GM12878 (cell line): ENCODE data around the gene VASP. TPM values are rescaled to one million over a fixed set of nuclear protein-coding genes. Genes with fewer than 3 reads are reported as not detected.
A peak's percentile ranks its signal among the peaks of the same experiment; 100 is the strongest.

Source experiments
- BHLHE40 ChIP-seq, 2 experiments: fragments of 450-650 bp in 1 of 2; IDR thresholded peaks; 2 replicates each; pipeline ENCODE4 v1.6.1; 2011 to 2017; ENCODE audit warnings: low read depth in 2 of 2, borderline replicate concordance in 1 of 2, improper control_type of control experiment in 1 of 2, low read length in 1 of 2, mild to moderate bottlenecking in 1 of 2
- GATAD2B ChIP-seq: fragments of 450-650 bp; conservative IDR thresholded peaks from 2 replicates; pipeline ENCODE4 v1.6.1; 2017; ENCODE audit warnings: low read depth, mild to moderate bottlenecking, moderate library complexity
- KAT2A ChIP-seq: conservative IDR thresholded peaks from 2 replicates; pipeline ENCODE4 v1.6.1; 2011; ENCODE audit warnings: low read depth, low read length; ENCODE audit not compliant: control insufficient read depth
- RELA ChIP-seq: fragments of 450-650 bp; IDR thresholded peaks from 2 replicates; pipeline ENCODE4 v1.8.0; 2014; ENCODE audit warnings: borderline replicate concordance; ENCODE audit not compliant: partially characterized antibody
- SIX5 ChIP-seq: IDR thresholded peaks from 2 replicates; pipeline ENCODE4 v1.6.1; 2011; ENCODE audit warnings: mild to moderate bottlenecking, low read depth, low read length, moderate library complexity; ENCODE audit not compliant: severe bottlenecking
- SRF ChIP-seq, 2 experiments: IDR thresholded peaks; 2 replicates each; pipeline ENCODE4 v1.6.1; 2011; ENCODE audit warnings: low read depth in 2 of 2, low read length in 2 of 2, mild to moderate bottlenecking in 1 of 2, moderate library complexity in 1 of 2
- STAT3 ChIP-seq: IDR thresholded peaks from 2 replicates; pipeline ENCODE4 v1.6.1; 2011; ENCODE audit warnings: low read depth, low read length, improper control_type of control experiment
- SUPT20H ChIP-seq: IDR thresholded peaks from 2 replicates; pipeline ENCODE4 v1.6.1; 2011; ENCODE audit warnings: low read depth, mild to moderate bottlenecking, low read length, moderate library complexity, borderline replicate concordance; ENCODE audit not compliant: control insufficient read depth
- polyA plus RNA-seq, 11 experiments: library from polyadenylated mRNA; depleted of rRNA in 4 of 11; unstranded in 6 of 11; stranded (reverse) in 5 of 11; fragments of >200 nt; fragmentation: Nextera tagmentation in 4 of 11; fragmentation: Illumina TruSeq in 1 of 11; extraction: Ambion mirVana in 4 of 11; extraction: Trizol in 1 of 11; gene quantifications; 1 replicate in 1 of 11; 2 replicates in 10 of 11; pipeline versions ENCODE4 v1.2.1 to v1.2.3, GENCODE V29; 2011 to 2016; ENCODE audit warnings: inconsistent platforms in 2 of 11, missing spikeins in 2 of 11, low read depth in 1 of 11
- total RNA-seq, 4 experiments: library from RNA; depleted of rRNA in 3 of 4; stranded (reverse); fragments of >200 nt in 3 of 4; fragmentation: Illumina TruSeq in 1 of 4; extraction: Trizol in 1 of 4; gene quantifications; 2 replicates each; pipeline versions ENCODE4 v1.2.1 to v1.2.3, GENCODE V29; 2013 to 2021
- TF ChIP-seq, protein P1 (sequence below): fragments of 150-350 bp; IDR thresholded peaks from 2 replicates; pipeline ENCODE4 v1.6.1; 2016; ENCODE audit warnings: low read depth, low read length
- TF ChIP-seq, protein P2 (sequence below): IDR thresholded peaks from 2 replicates; pipeline ENCODE4 v1.6.1; 2012; ENCODE audit warnings: improper control_type of control experiment, low read depth, low read length; ENCODE audit not compliant: insufficient replicate concordance
- TF ChIP-seq, protein P3 (sequence below): IDR thresholded peaks from 2 replicates; pipeline ENCODE4 v1.6.1; 2012; ENCODE audit warnings: low read depth, low read length, improper control_type of control experiment
- TF ChIP-seq, protein P4 (sequence below): IDR thresholded peaks from 2 replicates; pipeline ENCODE4 v1.6.1; 2012; ENCODE audit warnings: low read depth, low read length, improper control_type of control experiment
- TF ChIP-seq, protein P5 (sequence below): fragments of 450-650 bp; formaldehyde crosslinking; IDR thresholded peaks from 2 replicates; pipeline ENCODE4 v1.4.0; 2020; ENCODE audit warnings: mild to moderate bottlenecking, moderate library complexity

The VASP gene
- total and polyA plus RNA-seq, 10 of the 15 experiments (the other 5 are each of a cell fraction or from before 2014, with no cell fraction given): 19.5 to 298 (median 84.8) TPM

DNA sequence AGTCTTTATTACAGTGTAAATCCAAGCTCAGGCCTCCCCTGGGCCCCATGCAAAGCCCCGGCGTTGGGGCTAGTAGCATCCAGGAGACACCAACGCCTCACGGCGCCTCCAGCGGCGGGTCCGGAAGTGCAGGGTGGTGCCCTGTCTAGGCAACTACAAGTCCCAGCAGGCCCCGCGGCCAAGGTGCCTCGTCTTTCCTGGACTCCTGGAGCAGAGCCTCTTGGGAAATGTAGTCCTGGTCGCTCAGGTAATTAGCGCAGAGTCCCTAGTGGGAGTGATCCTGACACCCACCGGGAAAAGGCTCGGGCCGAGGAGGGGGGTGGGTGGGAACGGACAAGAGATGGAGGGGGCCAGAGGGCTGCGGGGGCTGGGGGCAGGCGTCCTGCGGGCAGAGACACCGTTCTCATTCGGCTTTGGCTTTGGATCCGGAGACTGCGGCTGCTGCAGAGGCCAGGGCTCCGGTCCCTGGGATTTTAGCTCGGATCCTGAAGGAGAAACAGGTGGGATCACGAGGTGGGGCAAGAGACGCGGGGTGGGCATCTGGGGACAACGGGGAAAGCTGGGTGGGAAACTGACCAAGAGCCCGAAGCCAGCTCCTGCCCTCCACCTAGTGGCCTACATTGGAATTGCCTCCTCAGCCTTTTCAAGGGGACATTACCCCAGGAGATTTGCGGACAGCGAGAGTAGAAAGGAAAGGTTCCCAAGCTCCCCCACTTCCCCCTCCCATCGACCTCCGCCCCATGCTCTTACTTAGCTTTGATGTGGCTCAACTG, 21.8 kb upstream of the VASP start (continued):
- TF ChIP-seq, protein P1, sequence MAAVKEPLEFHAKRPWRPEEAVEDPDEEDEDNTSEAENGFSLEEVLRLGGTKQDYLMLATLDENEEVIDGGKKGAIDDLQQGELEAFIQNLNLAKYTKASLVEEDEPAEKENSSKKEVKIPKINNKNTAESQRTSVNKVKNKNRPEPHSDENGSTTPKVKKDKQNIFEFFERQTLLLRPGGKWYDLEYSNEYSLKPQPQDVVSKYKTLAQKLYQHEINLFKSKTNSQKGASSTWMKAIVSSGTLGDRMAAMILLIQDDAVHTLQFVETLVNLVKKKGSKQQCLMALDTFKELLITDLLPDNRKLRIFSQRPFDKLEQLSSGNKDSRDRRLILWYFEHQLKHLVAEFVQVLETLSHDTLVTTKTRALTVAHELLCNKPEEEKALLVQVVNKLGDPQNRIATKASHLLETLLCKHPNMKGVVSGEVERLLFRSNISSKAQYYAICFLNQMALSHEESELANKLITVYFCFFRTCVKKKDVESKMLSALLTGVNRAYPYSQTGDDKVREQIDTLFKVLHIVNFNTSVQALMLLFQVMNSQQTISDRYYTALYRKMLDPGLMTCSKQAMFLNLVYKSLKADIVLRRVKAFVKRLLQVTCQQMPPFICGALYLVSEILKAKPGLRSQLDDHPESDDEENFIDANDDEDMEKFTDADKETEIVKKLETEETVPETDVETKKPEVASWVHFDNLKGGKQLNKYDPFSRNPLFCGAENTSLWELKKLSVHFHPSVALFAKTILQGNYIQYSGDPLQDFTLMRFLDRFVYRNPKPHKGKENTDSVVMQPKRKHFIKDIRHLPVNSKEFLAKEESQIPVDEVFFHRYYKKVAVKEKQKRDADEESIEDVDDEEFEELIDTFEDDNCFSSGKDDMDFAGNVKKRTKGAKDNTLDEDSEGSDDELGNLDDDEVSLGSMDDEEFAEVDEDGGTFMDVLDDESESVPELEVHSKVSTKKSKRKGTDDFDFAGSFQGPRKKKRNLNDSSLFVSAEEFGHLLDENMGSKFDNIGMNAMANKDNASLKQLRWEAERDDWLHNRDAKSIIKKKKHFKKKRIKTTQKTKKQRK: no peak
- TF ChIP-seq RELA (peak; percentile 46), SIX5 (peak; percentile 99), BHLHE40 (IDR thresholded peaks at IDR 0.05; ENCODE audit: borderline replicate concordance in 1 of 2, low read depth in 2 of 2, low read length in 1 of 2) (peak in 1 of 2 experiments; percentile 25; a peak in 1 of 4 replicates), KAT2A (no peak), GATAD2B (0 out of 2 replicates have a peak, but pooled peaks have one; percentile 12), SUPT20H (no peak), STAT3 (no peak), SRF (IDR thresholded peaks at IDR 0.05; ENCODE audit: low read depth in 2 of 2, low read length in 2 of 2) (0 out of 4 replicates have a peak, but pooled peaks of 1 of the 2 experiments have one; percentile 24)
- TF ChIP-seq, protein P2, sequence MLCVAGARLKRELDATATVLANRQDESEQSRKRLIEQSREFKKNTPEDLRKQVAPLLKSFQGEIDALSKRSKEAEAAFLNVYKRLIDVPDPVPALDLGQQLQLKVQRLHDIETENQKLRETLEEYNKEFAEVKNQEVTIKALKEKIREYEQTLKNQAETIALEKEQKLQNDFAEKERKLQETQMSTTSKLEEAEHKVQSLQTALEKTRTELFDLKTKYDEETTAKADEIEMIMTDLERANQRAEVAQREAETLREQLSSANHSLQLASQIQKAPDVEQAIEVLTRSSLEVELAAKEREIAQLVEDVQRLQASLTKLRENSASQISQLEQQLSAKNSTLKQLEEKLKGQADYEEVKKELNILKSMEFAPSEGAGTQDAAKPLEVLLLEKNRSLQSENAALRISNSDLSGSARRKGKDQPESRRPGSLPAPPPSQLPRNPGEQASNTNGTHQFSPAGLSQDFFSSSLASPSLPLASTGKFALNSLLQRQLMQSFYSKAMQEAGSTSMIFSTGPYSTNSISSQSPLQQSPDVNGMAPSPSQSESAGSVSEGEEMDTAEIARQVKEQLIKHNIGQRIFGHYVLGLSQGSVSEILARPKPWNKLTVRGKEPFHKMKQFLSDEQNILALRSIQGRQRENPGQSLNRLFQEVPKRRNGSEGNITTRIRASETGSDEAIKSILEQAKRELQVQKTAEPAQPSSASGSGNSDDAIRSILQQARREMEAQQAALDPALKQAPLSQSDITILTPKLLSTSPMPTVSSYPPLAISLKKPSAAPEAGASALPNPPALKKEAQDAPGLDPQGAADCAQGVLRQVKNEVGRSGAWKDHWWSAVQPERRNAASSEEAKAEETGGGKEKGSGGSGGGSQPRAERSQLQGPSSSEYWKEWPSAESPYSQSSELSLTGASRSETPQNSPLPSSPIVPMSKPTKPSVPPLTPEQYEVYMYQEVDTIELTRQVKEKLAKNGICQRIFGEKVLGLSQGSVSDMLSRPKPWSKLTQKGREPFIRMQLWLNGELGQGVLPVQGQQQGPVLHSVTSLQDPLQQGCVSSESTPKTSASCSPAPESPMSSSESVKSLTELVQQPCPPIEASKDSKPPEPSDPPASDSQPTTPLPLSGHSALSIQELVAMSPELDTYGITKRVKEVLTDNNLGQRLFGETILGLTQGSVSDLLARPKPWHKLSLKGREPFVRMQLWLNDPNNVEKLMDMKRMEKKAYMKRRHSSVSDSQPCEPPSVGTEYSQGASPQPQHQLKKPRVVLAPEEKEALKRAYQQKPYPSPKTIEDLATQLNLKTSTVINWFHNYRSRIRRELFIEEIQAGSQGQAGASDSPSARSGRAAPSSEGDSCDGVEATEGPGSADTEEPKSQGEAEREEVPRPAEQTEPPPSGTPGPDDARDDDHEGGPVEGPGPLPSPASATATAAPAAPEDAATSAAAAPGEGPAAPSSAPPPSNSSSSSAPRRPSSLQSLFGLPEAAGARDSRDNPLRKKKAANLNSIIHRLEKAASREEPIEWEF: no peak
- TF ChIP-seq, protein P3, sequence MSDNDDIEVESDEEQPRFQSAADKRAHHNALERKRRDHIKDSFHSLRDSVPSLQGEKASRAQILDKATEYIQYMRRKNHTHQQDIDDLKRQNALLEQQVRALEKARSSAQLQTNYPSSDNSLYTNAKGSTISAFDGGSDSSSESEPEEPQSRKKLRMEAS: no peak
- TF ChIP-seq, protein P4, sequence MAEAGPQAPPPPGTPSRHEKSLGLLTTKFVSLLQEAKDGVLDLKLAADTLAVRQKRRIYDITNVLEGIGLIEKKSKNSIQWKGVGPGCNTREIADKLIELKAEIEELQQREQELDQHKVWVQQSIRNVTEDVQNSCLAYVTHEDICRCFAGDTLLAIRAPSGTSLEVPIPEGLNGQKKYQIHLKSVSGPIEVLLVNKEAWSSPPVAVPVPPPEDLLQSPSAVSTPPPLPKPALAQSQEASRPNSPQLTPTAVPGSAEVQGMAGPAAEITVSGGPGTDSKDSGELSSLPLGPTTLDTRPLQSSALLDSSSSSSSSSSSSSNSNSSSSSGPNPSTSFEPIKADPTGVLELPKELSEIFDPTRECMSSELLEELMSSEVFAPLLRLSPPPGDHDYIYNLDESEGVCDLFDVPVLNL: no peak
- TF ChIP-seq, protein P5, sequence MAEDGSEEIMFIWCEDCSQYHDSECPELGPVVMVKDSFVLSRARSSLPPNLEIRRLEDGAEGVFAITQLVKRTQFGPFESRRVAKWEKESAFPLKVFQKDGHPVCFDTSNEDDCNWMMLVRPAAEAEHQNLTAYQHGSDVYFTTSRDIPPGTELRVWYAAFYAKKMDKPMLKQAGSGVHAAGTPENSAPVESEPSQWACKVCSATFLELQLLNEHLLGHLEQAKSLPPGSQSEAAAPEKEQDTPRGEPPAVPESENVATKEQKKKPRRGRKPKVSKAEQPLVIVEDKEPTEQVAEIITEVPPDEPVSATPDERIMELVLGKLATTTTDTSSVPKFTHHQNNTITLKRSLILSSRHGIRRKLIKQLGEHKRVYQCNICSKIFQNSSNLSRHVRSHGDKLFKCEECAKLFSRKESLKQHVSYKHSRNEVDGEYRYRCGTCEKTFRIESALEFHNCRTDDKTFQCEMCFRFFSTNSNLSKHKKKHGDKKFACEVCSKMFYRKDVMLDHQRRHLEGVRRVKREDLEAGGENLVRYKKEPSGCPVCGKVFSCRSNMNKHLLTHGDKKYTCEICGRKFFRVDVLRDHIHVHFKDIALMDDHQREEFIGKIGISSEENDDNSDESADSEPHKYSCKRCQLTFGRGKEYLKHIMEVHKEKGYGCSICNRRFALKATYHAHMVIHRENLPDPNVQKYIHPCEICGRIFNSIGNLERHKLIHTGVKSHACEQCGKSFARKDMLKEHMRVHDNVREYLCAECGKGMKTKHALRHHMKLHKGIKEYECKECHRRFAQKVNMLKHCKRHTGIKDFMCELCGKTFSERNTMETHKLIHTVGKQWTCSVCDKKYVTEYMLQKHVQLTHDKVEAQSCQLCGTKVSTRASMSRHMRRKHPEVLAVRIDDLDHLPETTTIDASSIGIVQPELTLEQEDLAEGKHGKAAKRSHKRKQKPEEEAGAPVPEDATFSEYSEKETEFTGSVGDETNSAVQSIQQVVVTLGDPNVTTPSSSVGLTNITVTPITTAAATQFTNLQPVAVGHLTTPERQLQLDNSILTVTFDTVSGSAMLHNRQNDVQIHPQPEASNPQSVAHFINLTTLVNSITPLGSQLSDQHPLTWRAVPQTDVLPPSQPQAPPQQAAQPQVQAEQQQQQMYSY: no peak
